Measurements from ENCODE around the gene IFTAP.
"Not testable (repeated sequence)": the region's sequence is repeated elsewhere in the genome, so short reads cannot be mapped to it uniquely, and the experiment has no call there.

IFTAP gene

GRCh38 chr11:36594316-36594989, at the start of gene IFTAP:
Gene IFTAP (plus strand): TSS chr11:36594502. CDS start chr11:36610104, 15,602 bp downstream.
- DNase-seq: peak; percentile 93

GRCh38 chr11:36550385-36551115, 43.8 kb upstream of the IFTAP start:
- DNase-seq: no peak

- not testable (repeated sequence) for DNase-seq
These were observed 36.9 kb upstream of the IFTAP start for GRCh38 chr11:36557390-36557789.

- DNase-seq: no peak
These were observed 36.3 kb upstream of the IFTAP start for GRCh38 chr11:36557991-36558390.

- no peak for DNase-seq
These were observed 35.5 kb upstream of the IFTAP start for GRCh38 chr11:36558571-36559413.

GRCh38 chr11:36564376-36565030, 29.8 kb upstream of the IFTAP start:
- DNase-seq: peak; percentile 68

- no peak for DNase-seq
These were observed 29.2 kb upstream of the IFTAP start for GRCh38 chr11:36565031-36565610.

GRCh38 chr11:36566407-36567053, 27.8 kb upstream of the IFTAP start:
- DNase-seq: no peak

- no peak for DNase-seq
These were observed 26.6 kb upstream of the IFTAP start, which contains the start of gene RAG1 for GRCh38 chr11:36567694-36568093. Gene RAG1 (plus strand): TSS chr11:36568007. CDS start chr11:36573305, 5,298 bp downstream.

- DNase-seq: no peak
These were observed 25.2 kb upstream of the IFTAP start for GRCh38 chr11:36569095-36569494.

GRCh38 chr11:36574486-36574885, 19.8 kb upstream of the IFTAP start:
- DNase-seq: no peak

GRCh38 chr11:36577373-36577772, 16.9 kb upstream of the IFTAP start:
- no peak for DNase-seq

GRCh38 chr11:36577859-36578258, 16.4 kb upstream of the IFTAP start:
- no peak for DNase-seq

GRCh38 chr11:36578458-36578857, 15.8 kb upstream of the IFTAP start:
- no peak for DNase-seq

GRCh38 chr11:36581536-36581935, 12.8 kb upstream of the IFTAP start:
- no peak for DNase-seq

GRCh38 chr11:36583667-36584066, 10.6 kb upstream of the IFTAP start:
- DNase-seq: no peak

- DNase-seq: no peak
These were observed 7.8 kb upstream of the IFTAP start for GRCh38 chr11:36586543-36586942.

GRCh38 chr11:36588099-36588498, 6.2 kb upstream of the IFTAP start:
- no peak for DNase-seq

GRCh38 chr11:36590513-36590912, 3.8 kb upstream of the IFTAP start:
- no peak for DNase-seq

GRCh38 chr11:36591433-36591832, 2.9 kb upstream of the IFTAP start:
- DNase-seq: no peak

GRCh38 chr11:36596880-36597279, 2.6 kb downstream of the IFTAP start:
- DNase-seq: no peak

- DNase-seq: no peak
These were observed 3.7 kb downstream of the IFTAP start, which contains the start of gene RAG2 for GRCh38 chr11:36598051-36598450. Gene RAG2 (minus strand): TSS chr11:36598236. CDS start chr11:36594168, 4,068 bp downstream.
